Skeletal muscle tissue (tissue), 1 donor: Measurements from ENCODE around the gene OR6F1. TPM values are rescaled to one million over a fixed set of nuclear protein-coding genes. Genes with fewer than 3 reads are reported as not detected.

Experiments
- total RNA-seq: library from RNA; depleted of rRNA; stranded (reverse); fragments of >200 nt; gene quantifications from one replicate; pipeline ENCODE4 v1.2.3, GENCODE V29; 2014

Gene OR6F1
- total RNA-seq, 1 donor from 2014 or later, result not detected

Other genes with a start within 250 kb of the OR6F1 start
- gene OR2C3, start 180.2 kb downstream of the OR6F1 start, total RNA-seq, result 0.52 TPM
- 0.52 TPM for gene GCSAML, start 167.5 kb downstream of the OR6F1 start, total RNA-seq
- not detected for gene OR2G2, start 128.3 kb downstream of the OR6F1 start, total RNA-seq
- not detected for gene OR2G3, start 111.1 kb downstream of the OR6F1 start, total RNA-seq
- not detected for gene OR13G1, start 36.9 kb downstream of the OR6F1 start, total RNA-seq
- gene OR14K1, start 22.0 kb upstream of the OR6F1 start, total RNA-seq, result 0.52 TPM
- not detected for gene OR14A2, start 31.5 kb upstream of the OR6F1 start, total RNA-seq
- not detected for gene OR1C1, start 43.9 kb upstream of the OR6F1 start, total RNA-seq
- gene OR14A16, start 107.5 kb upstream of the OR6F1 start, total RNA-seq, result not detected
- gene OR11L1, start 125.2 kb upstream of the OR6F1 start, total RNA-seq, result not detected
- gene TRIM58, start 140.5 kb upstream of the OR6F1 start, total RNA-seq, result 5.2 TPM
- gene OR2W3, start 178.9 kb upstream of the OR6F1 start, total RNA-seq, result 2.1 TPM
- not detected for gene OR2T8, start 203.6 kb upstream of the OR6F1 start, total RNA-seq
- not detected for gene OR2AJ1, start 208.2 kb upstream of the OR6F1 start, total RNA-seq
- not detected for gene OR2L8, start 232.2 kb upstream of the OR6F1 start, total RNA-seq
- not detected for gene OR2AK2, start 248.6 kb upstream of the OR6F1 start, total RNA-seq